ENCODE results near the gene TNFSF18. TPM values are rescaled to one million over a fixed set of nuclear protein-coding genes. Genes with fewer than 3 reads are reported as not detected.
"Not testable (repeated sequence)": the region's sequence is repeated elsewhere in the genome, so short reads cannot be mapped to it uniquely, and the experiment has no call there.

Gene TNFSF18
- total RNA-seq, 1 donor from 2014 or later, result not detected

DNA sequence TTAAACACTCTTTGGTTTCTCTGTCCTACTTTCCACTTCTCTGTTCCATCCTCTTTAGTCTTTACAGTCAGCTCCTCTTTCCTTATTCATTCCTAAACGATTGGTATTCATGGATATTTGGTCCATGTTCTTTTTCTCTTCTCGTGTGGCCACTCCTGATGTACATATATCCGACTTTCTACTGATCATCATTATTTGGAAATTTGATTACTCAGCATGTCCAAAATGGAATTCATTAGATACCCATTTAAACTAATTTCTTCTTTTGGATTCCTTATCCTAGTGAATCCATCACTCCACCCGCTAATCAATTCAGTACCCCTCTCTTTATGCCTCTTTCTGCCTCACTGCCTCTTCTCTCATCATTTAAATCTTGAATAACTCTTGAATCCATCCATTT lies 43.8 kb upstream of the TNFSF18 start:
- H3K36me3 ChIP-seq, result no peaks in the 10 kb centered on the region
- no peaks in the 10 kb centered on the region for H3K27me3 ChIP-seq
- DNase-seq (ENCODE audit: extremely low spot score in 2 of 2), result no peak
- H3K9me3 ChIP-seq, result no peaks in the 10 kb centered on the region
- no peaks in the 10 kb centered on the region for H3K4me1 ChIP-seq
- TF ChIP-seq POLR2AphosphoS5 (IDR thresholded peaks at IDR 0.05; ENCODE audit: insufficient read depth in 1 of 2, low read depth in 1 of 2), result no peak
- TF ChIP-seq, protein P1, sequence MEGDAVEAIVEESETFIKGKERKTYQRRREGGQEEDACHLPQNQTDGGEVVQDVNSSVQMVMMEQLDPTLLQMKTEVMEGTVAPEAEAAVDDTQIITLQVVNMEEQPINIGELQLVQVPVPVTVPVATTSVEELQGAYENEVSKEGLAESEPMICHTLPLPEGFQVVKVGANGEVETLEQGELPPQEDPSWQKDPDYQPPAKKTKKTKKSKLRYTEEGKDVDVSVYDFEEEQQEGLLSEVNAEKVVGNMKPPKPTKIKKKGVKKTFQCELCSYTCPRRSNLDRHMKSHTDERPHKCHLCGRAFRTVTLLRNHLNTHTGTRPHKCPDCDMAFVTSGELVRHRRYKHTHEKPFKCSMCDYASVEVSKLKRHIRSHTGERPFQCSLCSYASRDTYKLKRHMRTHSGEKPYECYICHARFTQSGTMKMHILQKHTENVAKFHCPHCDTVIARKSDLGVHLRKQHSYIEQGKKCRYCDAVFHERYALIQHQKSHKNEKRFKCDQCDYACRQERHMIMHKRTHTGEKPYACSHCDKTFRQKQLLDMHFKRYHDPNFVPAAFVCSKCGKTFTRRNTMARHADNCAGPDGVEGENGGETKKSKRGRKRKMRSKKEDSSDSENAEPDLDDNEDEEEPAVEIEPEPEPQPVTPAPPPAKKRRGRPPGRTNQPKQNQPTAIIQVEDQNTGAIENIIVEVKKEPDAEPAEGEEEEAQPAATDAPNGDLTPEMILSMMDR (IDR thresholded peaks at IDR 0.05), result no peak
- no peak for TF ChIP-seq POLR2A (IDR thresholded peaks at IDR 0.05)
- no peak overlapping the region for H3K4me3 ChIP-seq
- H3K27ac ChIP-seq, result no peak overlapping the region
- intact Hi-C loops (cut with DNase I), result no loop called here

GRCh38 chr1:173093691-173094445 lies 43.1 kb upstream of the TNFSF18 start:
- Histone ChIP-seq H3K9me3 (no peaks in the 10 kb centered on the region), H3K27me3 (no peaks in the 10 kb centered on the region), H3K4me1 (no peaks in the 10 kb centered on the region), H3K4me3 (no peak overlapping the region), H3K27ac (no peak overlapping the region), H3K36me3 (no peaks in the 10 kb centered on the region)
- no peak for TF ChIP-seq POLR2AphosphoS5 (IDR thresholded peaks at IDR 0.05; ENCODE audit: insufficient read depth in 1 of 2, low read depth in 1 of 2)
- no peak for TF ChIP-seq POLR2A (IDR thresholded peaks at IDR 0.05)
- TF ChIP-seq, protein P1 (IDR thresholded peaks at IDR 0.05), result no peak
- DNase-seq (ENCODE audit: extremely low spot score in 2 of 2), result no peak
- intact Hi-C loops (cut with DNase I), result no loop called here

GRCh38 chr1:173084292-173084691 lies 33.6 kb upstream of the TNFSF18 start:
- intact Hi-C loops (cut with DNase I), result no loop called here
- no peak for DNase-seq (ENCODE audit: extremely low spot score in 2 of 2)
- no peak overlapping the region for H3K27ac ChIP-seq

GRCh38 chr1:173082913-173083312 lies 32.2 kb upstream of the TNFSF18 start:
- H3K36me3 ChIP-seq, result no peaks in the 10 kb centered on the region
- H3K4me1 ChIP-seq, result no peaks in the 10 kb centered on the region
- no peak overlapping the region for H3K27ac ChIP-seq
- TF ChIP-seq, protein P1 (IDR thresholded peaks at IDR 0.05), result no peak
- TF ChIP-seq POLR2AphosphoS5 (IDR thresholded peaks at IDR 0.05; ENCODE audit: insufficient read depth in 1 of 2, low read depth in 1 of 2), result no peak
- no peak for TF ChIP-seq POLR2A (IDR thresholded peaks at IDR 0.05)
- H3K9me3 ChIP-seq, result no peaks in the 10 kb centered on the region
- H3K4me3 ChIP-seq, result no peak overlapping the region
- intact Hi-C loops (cut with DNase I), result no loop called here
- H3K27me3 ChIP-seq, result no peaks in the 10 kb centered on the region
- no peak for DNase-seq (ENCODE audit: extremely low spot score in 2 of 2)

More at GRCh38 chr1:173084292-173084691, 33.6 kb upstream of the TNFSF18 start:
- TF ChIP-seq, protein P1 (IDR thresholded peaks at IDR 0.05), result no peak
- TF ChIP-seq POLR2AphosphoS5 (IDR thresholded peaks at IDR 0.05; ENCODE audit: insufficient read depth in 1 of 2, low read depth in 1 of 2), result no peak
- TF ChIP-seq POLR2A (IDR thresholded peaks at IDR 0.05), result no peak
- H3K36me3 ChIP-seq, result no peaks in the 10 kb centered on the region
- no peak overlapping the region for H3K4me3 ChIP-seq
- no peaks in the 10 kb centered on the region for H3K27me3 ChIP-seq
- H3K9me3 ChIP-seq, result no peaks in the 10 kb centered on the region
- H3K4me1 ChIP-seq, result no peaks in the 10 kb centered on the region

GRCh38 chr1:173074217-173074616 lies 23.5 kb upstream of the TNFSF18 start:
- H3K4me3 ChIP-seq; intact Hi-C loops (cut with DNase I); H3K27ac ChIP-seq; DNase-seq (ENCODE audit: extremely low spot score in 2 of 2); H3K9me3 ChIP-seq; H3K27me3 ChIP-seq; H3K36me3 ChIP-seq; H3K4me1 ChIP-seq: not testable (repeated sequence)
